ENCODE results near the gene NCOA5. TPM values are rescaled to one million over a fixed set of nuclear protein-coding genes. Genes with fewer than 3 reads are reported as not detected.

Gene NCOA5
- total and polyA plus RNA-seq, 2 experiments from 2014 or later, result 8.4 to 22.8 TPM

DNA sequence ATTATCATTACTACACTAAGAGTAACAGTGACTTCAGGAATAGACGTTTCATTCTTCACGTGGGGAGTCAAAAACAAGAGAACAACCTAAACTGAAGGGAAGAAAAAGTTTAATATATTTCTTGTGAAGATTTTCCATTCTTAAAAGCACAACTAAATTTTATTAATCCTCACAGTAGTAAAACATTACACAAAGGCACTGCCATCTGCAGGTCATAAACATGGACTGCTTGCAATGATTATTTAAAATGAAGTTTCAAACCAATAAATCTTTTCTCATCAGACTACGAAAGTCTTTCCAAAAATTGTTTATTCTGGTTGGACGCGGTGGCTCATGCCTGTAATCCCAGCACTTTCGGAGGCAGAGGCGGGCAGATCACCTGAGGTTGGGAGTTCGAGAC lies 2.6 kb downstream of the NCOA5 start:
- Mint-ChIP-seq H3K36me3 (ENCODE audit: low read depth) (peaks cover 2% of the 10 kb centered on the region; the same call in 1 of the 3 replicates), H3K27me3 (ENCODE audit: insufficient read depth, low read depth, poor library complexity) (no peaks in the 10 kb centered on the region), H3K4me3 (0 out of 3 replicates have a peak overlapping the region, but pooled peaks have one; percentile 17), H3K4me1 (peaks cover 38% of the 10 kb centered on the region), H3K27ac (no peak overlapping the region), H3K9me3 (peaks cover under 1% of the 10 kb centered on the region; the same call in 1 of the 3 replicates)
- Histone ChIP-seq H3K9me2 (ENCODE audit: insufficient read depth) (no peaks in the 10 kb centered on the region), H3K79me2 (replicated peaks; ENCODE audit: insufficient read depth) (peaks cover 71% of the 10 kb centered on the region), H3F3A (replicated peaks; ENCODE audit: low read depth) (no peaks in the 10 kb centered on the region), H4K20me1 (replicated peaks; ENCODE audit: insufficient read depth) (peaks cover 55% of the 10 kb centered on the region), H3K27me3 (ENCODE audit: insufficient read depth) (peaks cover 12% of the 10 kb centered on the region), H2AFZ (no peak overlapping the region), H3K4me3 (no peak overlapping the region), H3K27ac (ENCODE audit: low read depth) (no peak overlapping the region), H3K4me1 (ENCODE audit: insufficient read depth) (peaks cover 18% of the 10 kb centered on the region), H3K4me2 (no peak overlapping the region), H3K36me3 (ENCODE audit: insufficient read depth) (no peaks in the 10 kb centered on the region)
- no peak for ATAC-seq
- no peak for DNase-seq (ENCODE audit: low spot score)
- TF ChIP-seq, protein P1, sequence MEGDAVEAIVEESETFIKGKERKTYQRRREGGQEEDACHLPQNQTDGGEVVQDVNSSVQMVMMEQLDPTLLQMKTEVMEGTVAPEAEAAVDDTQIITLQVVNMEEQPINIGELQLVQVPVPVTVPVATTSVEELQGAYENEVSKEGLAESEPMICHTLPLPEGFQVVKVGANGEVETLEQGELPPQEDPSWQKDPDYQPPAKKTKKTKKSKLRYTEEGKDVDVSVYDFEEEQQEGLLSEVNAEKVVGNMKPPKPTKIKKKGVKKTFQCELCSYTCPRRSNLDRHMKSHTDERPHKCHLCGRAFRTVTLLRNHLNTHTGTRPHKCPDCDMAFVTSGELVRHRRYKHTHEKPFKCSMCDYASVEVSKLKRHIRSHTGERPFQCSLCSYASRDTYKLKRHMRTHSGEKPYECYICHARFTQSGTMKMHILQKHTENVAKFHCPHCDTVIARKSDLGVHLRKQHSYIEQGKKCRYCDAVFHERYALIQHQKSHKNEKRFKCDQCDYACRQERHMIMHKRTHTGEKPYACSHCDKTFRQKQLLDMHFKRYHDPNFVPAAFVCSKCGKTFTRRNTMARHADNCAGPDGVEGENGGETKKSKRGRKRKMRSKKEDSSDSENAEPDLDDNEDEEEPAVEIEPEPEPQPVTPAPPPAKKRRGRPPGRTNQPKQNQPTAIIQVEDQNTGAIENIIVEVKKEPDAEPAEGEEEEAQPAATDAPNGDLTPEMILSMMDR (conservative IDR thresholded peaks at IDR 0.05; ENCODE audit: low read depth in 2 of 2), result peak in 1 of 2 experiments; percentile 44; a peak in 3 of 4 replicates
- no peak for TF ChIP-seq ZNF114 (CRISPR knock-in tag; IDR thresholded peaks at IDR 0.05)

DNA sequence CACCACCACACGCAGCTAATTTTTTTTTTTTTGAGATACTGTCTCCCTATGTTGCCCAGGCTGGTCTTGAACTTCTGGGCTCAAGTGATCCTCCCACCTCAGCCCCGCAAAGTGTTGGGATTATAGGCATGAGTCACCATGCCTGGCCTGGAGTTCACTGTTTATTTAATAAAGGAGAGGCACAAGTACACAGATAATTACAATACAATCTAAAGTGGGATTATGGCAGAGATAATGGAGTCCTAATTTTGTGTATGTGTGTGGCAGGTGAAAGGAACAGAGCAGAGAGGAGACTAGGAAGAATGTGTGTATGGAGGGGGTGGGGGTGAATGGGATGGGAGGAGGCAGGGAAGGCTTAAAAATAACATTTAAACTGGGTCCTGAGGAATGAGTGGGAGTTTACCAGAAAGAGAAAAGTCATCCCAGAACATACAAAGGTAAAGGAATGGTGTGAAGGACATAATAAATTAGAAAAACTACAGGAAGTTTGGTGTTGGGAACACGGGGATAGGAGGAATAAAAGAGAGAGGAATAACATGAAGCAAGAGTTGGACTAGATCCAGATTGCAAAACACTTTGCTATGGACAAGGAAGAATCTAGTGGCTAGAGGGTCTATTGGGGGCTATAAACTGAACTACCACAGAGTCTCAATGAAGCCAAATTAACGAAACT lies 4.4 kb downstream of the NCOA5 start:
- H2AFZ ChIP-seq, result no peak overlapping the region
- H3K36me3 ChIP-seq (ENCODE audit: insufficient read depth), result no peaks in the 10 kb centered on the region
- no peaks in the 10 kb centered on the region for H3K27me3 Mint-ChIP-seq (ENCODE audit: insufficient read depth, low read depth, poor library complexity)
- peaks cover 61% of the 10 kb centered on the region for H4K20me1 ChIP-seq (replicated peaks; ENCODE audit: insufficient read depth)
- H3K4me3 ChIP-seq, result no peak overlapping the region
- TF ChIP-seq JUNB (IDR thresholded peaks at IDR 0.05; ENCODE audit: unreplicated experiment), result no peak
- TF ChIP-seq, protein P1 (conservative IDR thresholded peaks at IDR 0.05; ENCODE audit: low read depth in 2 of 2), result no peak
- no peak for TF ChIP-seq CREB1 (CRISPR knock-in tag; IDR thresholded peaks at IDR 0.05; ENCODE audit: low read depth)
- no peak for TF ChIP-seq NANOG (IDR thresholded peaks at IDR 0.05; ENCODE audit: borderline replicate concordance)
- TF ChIP-seq ZNF114 (CRISPR knock-in tag; IDR thresholded peaks at IDR 0.05), result no peak
- TF ChIP-seq ZNF331 (CRISPR knock-in tag; IDR thresholded peaks at IDR 0.05; ENCODE audit: low read depth), result no peak
- TF ChIP-seq, protein P2, sequence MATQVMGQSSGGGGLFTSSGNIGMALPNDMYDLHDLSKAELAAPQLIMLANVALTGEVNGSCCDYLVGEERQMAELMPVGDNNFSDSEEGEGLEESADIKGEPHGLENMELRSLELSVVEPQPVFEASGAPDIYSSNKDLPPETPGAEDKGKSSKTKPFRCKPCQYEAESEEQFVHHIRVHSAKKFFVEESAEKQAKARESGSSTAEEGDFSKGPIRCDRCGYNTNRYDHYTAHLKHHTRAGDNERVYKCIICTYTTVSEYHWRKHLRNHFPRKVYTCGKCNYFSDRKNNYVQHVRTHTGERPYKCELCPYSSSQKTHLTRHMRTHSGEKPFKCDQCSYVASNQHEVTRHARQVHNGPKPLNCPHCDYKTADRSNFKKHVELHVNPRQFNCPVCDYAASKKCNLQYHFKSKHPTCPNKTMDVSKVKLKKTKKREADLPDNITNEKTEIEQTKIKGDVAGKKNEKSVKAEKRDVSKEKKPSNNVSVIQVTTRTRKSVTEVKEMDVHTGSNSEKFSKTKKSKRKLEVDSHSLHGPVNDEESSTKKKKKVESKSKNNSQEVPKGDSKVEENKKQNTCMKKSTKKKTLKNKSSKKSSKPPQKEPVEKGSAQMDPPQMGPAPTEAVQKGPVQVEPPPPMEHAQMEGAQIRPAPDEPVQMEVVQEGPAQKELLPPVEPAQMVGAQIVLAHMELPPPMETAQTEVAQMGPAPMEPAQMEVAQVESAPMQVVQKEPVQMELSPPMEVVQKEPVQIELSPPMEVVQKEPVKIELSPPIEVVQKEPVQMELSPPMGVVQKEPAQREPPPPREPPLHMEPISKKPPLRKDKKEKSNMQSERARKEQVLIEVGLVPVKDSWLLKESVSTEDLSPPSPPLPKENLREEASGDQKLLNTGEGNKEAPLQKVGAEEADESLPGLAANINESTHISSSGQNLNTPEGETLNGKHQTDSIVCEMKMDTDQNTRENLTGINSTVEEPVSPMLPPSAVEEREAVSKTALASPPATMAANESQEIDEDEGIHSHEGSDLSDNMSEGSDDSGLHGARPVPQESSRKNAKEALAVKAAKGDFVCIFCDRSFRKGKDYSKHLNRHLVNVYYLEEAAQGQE (IDR thresholded peaks at IDR 0.05; ENCODE audit: unreplicated experiment), result no peak
- TF ChIP-seq EZH2 (IDR thresholded peaks at IDR 0.05; ENCODE audit: low read depth, unreplicated experiment), result no peak
- TF ChIP-seq EZH2phosphoT487 (IDR thresholded peaks at IDR 0.05; ENCODE audit: unreplicated experiment), result no peak
- no peaks in the 10 kb centered on the region for H3K9me2 ChIP-seq (ENCODE audit: insufficient read depth)
- H3K27ac ChIP-seq (ENCODE audit: low read depth), result no peak overlapping the region
- H3K36me3 Mint-ChIP-seq (ENCODE audit: low read depth), result no peaks in the 10 kb centered on the region
- no peak overlapping the region; the same call in 2 of the 3 replicates for H3K4me3 Mint-ChIP-seq
- no peak overlapping the region for H3K4me2 ChIP-seq
- no peaks in the 10 kb centered on the region for H3K27me3 ChIP-seq (ENCODE audit: insufficient read depth)
- DNase-seq (ENCODE audit: low spot score), result no peak
- H3K27ac Mint-ChIP-seq, result 0 out of 2 replicates have a peak overlapping the region, but pooled peaks have one; percentile 38
- ATAC-seq, result no peak
- H3F3A ChIP-seq (replicated peaks; ENCODE audit: low read depth), result no peaks in the 10 kb centered on the region
- H3K79me2 ChIP-seq (replicated peaks; ENCODE audit: insufficient read depth), result peaks cover 89% of the 10 kb centered on the region
- H3K4me1 Mint-ChIP-seq, result peaks cover 40% of the 10 kb centered on the region
- peaks cover 21% of the 10 kb centered on the region for H3K4me1 ChIP-seq (ENCODE audit: insufficient read depth)
- H3K9me3 Mint-ChIP-seq, result no peaks in the 10 kb centered on the region
